ENCODE measurements around the gene VAMP8. TPM values are rescaled to one million over a fixed set of nuclear protein-coding genes. Genes with fewer than 3 reads are reported as not detected.
"Not testable (repeated sequence)": the region's sequence is repeated elsewhere in the genome, so short reads cannot be mapped to it uniquely, and the experiment has no call there.

VAMP8 gene
- total and polyA plus RNA-seq, 12 donors: 4.9 to 56.8 (median 11.3) TPM

DNA sequence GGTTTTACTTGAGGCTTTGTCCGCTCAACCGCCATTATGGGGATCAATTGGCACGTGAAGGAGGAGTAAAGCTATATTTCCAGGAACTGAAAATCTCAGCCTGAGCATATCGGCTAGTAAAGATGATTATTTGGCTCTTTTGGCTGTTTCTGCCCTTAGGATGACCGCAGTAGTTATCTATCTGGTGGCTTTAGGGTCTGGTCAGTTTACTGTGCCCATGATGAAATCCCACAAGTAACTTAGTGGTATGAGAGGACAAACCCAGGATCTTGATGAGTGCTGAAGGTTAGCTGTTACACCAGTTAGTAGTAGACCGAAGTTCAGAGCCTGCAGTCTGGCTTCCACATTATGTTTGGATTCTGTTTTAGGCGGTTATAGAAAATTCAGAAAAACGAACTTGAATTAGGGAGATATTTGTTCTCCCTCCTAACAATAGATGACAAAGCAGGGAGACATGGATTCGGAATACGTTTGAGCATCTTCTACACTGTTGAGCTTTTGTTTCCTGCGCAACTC is 37.2 kb upstream of the VAMP8 start:
- H3K9me3 ChIP-seq: no peaks in the 10 kb centered on the region
- peak overlapping the region; percentile 97 to 100 (median 100) for H3K27ac ChIP-seq
- intact Hi-C loops (cut with DNase I): loop anchor here in 1 of 10 donors (1.0 kb wide), 1 partner anchor 120 kb away; no protein-coding TSS in a partner anchor
- TF ChIP-seq, protein P1, sequence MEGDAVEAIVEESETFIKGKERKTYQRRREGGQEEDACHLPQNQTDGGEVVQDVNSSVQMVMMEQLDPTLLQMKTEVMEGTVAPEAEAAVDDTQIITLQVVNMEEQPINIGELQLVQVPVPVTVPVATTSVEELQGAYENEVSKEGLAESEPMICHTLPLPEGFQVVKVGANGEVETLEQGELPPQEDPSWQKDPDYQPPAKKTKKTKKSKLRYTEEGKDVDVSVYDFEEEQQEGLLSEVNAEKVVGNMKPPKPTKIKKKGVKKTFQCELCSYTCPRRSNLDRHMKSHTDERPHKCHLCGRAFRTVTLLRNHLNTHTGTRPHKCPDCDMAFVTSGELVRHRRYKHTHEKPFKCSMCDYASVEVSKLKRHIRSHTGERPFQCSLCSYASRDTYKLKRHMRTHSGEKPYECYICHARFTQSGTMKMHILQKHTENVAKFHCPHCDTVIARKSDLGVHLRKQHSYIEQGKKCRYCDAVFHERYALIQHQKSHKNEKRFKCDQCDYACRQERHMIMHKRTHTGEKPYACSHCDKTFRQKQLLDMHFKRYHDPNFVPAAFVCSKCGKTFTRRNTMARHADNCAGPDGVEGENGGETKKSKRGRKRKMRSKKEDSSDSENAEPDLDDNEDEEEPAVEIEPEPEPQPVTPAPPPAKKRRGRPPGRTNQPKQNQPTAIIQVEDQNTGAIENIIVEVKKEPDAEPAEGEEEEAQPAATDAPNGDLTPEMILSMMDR (IDR thresholded peaks at IDR 0.05): no peak
- H3K27me3 ChIP-seq: no peaks in the 10 kb centered on the region
- DNase-seq (no peak), ATAC-seq (no peak)
- peaks cover 16 to 69% (median 51%) of the 10 kb centered on the region in 9 donors for H3K4me1 ChIP-seq
- peak overlapping the region; percentile 59 to 97 (median 94) for H3K4me3 ChIP-seq
- 8 to 9% methylated on average over 11 of the region's 11 CpGs for WGBS, 2 donors
- peaks cover 4 to 49% (median 33%) of the 10 kb centered on the region in 9 donors for H3K36me3 ChIP-seq

- no peaks in the 10 kb centered on the region for H3K27me3 ChIP-seq
- TF ChIP-seq, protein P1 (IDR thresholded peaks at IDR 0.05): no peak
- DNase-seq (no peak), ATAC-seq (no peak)
- H3K4me1 ChIP-seq: peaks cover 16 to 69% (median 50%) of the 10 kb centered on the region in 9 donors
- intact Hi-C loops (cut with DNase I): no loop called here
- peaks cover 4 to 59% (median 42%) of the 10 kb centered on the region in 9 donors for H3K36me3 ChIP-seq
- WGBS, 2 donors: 41 to 43% methylated on average over 4 of the region's 4 CpGs
- H3K4me3 ChIP-seq: peak overlapping the region in 9 of 10 donors; percentile 59 to 97 (median 93)
- no peaks in the 10 kb centered on the region for H3K9me3 ChIP-seq
- peak overlapping the region in 8 of 10 donors; percentile 11 to 100 (median 100) for H3K27ac ChIP-seq
These were observed 36.1 kb upstream of the VAMP8 start for GRCh38 chr2:85541262-85541661.

DNA sequence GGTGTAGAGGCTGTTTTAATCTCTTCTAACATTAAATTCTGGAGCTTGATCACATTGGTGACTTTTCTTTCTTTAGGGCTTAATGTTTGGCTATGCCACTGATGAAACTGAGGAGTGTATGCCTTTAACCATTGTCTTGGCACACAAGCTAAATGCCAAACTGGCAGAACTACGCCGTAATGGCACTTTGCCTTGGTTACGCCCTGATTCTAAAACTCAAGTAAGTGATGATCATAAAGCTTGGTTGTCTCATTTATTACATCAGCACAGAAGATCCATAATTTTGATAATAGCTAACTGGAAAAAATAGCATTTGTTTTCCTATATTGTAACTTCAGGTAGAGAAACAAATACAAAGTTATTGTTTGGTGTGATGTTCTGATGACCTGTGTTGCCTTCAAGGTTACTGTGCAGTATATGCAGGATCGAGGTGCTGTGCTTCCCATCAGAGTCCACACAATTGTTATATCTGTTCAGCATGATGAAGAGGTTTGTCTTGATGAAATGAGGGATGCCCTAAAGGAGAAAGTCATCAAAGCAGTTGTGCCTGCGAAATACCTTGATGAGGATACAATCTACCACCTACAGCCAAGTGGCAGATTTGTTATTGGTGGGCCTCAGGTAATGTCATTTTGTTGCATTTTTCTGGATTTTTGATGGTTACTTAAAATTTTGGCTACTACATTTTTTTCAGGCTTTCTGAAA is 35.5 kb upstream of the VAMP8 start:
- Histone ChIP-seq H3K27me3 (no peaks in the 10 kb centered on the region), H3K4me1 (peaks cover 14 to 63% (median 44%) of the 10 kb centered on the region in 9 donors)
- 50% methylated on average over 5 of the region's 5 CpGs for WGBS, 2 donors

GRCh38 chr2:85542777-85543176 is 34.6 kb upstream of the VAMP8 start:
- TF ChIP-seq, protein P1 (IDR thresholded peaks at IDR 0.05): no peak
- H3K36me3 ChIP-seq: peaks cover 4 to 74% (median 42%) of the 10 kb centered on the region in 9 donors
- H3K4me3 ChIP-seq: peak overlapping the region in 2 of 10 donors; percentile 2 to 69
- H3K27ac ChIP-seq: peak overlapping the region in 5 of 10 donors; percentile 1 to 100 (median 15)
- DNase-seq (no peak), ATAC-seq (no peak)
- no peaks in the 10 kb centered on the region for H3K9me3 ChIP-seq
- H3K4me1 ChIP-seq: peaks cover 10 to 54% (median 37%) of the 10 kb centered on the region in 9 donors
- intact Hi-C loops (cut with DNase I): no loop called here
- 75 to 78% methylated on average over 4 of the region's 4 CpGs for WGBS, 2 donors
- no peaks in the 10 kb centered on the region for H3K27me3 ChIP-seq

More for the DNA sequence above, 35.5 kb upstream of the VAMP8 start:
- Histone ChIP-seq H3K4me3 (peak overlapping the region in 9 of 10 donors; percentile 59 to 97 (median 93)), H3K36me3 (peaks cover 4 to 66% (median 42%) of the 10 kb centered on the region in 9 donors), H3K9me3 (no peaks in the 10 kb centered on the region), H3K27ac (peak overlapping the region in 8 of 10 donors; percentile 11 to 100 (median 100))
- TF ChIP-seq, protein P1 (IDR thresholded peaks at IDR 0.05): no peak
- ATAC-seq (no peak), DNase-seq (no peak)
- intact Hi-C loops (cut with DNase I): no loop called here

DNA sequence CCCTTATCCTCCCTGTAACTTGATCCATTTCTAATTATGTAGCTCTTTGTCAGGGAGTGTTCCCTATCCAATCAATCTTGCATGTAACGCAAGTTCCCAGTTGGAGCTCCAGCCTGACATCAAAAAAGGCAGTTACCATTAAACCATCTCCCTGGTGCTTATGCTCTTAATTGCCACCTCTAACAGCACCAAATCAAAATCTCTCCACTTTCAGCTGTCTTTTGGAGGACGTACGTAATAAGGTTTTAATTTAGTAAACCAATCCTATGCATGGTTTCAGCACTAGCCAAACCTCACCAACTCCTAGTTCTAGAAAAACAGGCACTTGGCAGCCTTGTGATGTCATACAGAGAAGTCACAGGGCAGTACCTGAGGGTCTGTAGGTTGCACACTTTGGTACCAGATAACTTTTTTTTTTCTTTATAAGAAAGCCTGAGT is 33.1 kb upstream of the VAMP8 start:
- intact Hi-C loops (cut with DNase I); H3K27me3 ChIP-seq; H3K4me3 ChIP-seq; H3K9me3 ChIP-seq; ATAC-seq; DNase-seq: not testable (repeated sequence)
- H3K27ac ChIP-seq: peak overlapping the region in 2 of 10 donors; percentile 2 to 55
- H3K36me3 ChIP-seq: peaks cover 4 to 88% (median 49%) of the 10 kb centered on the region in 9 donors
- WGBS, 2 donors: 61 to 64% methylated on average over 3 of the region's 3 CpGs
- peaks cover 10 to 51% (median 37%) of the 10 kb centered on the region in 9 donors for H3K4me1 ChIP-seq

- H3K4me1 ChIP-seq: peaks cover 10 to 50% (median 36%) of the 10 kb centered on the region in 9 donors
- not testable (repeated sequence) for H3K27me3 ChIP-seq
- peak overlapping the region in 3 of 10 donors; percentile 2 to 55 (median 8) for H3K27ac ChIP-seq
These were observed 32.2 kb upstream of the VAMP8 start for GRCh38 chr2:85544915-85545779.

More at GRCh38 chr2:85544915-85545779, 32.2 kb upstream of the VAMP8 start:
- ATAC-seq: peak in 1 of 8 donors; percentile 35
- H3K4me3 ChIP-seq; DNase-seq; intact Hi-C loops (cut with DNase I); H3K9me3 ChIP-seq: not testable (repeated sequence)
- peaks cover 4 to 96% (median 52%) of the 10 kb centered on the region in 9 donors for H3K36me3 ChIP-seq
- 68 to 80% methylated on average over 5 of the region's 5 CpGs for WGBS, 2 donors

Data from heart right ventricle (tissue), 16 donors.